GM21786 (cell line): Measurements from ENCODE around the gene SLC2A6.

Source experiments
- ATAC-seq: cut with Tn5 transposase; IDR thresholded peaks from one replicate; pipeline ENCODE4 v1.9.1; 2021; ENCODE audit not compliant: unreplicated experiment

Gene SLC2A6

DNA sequence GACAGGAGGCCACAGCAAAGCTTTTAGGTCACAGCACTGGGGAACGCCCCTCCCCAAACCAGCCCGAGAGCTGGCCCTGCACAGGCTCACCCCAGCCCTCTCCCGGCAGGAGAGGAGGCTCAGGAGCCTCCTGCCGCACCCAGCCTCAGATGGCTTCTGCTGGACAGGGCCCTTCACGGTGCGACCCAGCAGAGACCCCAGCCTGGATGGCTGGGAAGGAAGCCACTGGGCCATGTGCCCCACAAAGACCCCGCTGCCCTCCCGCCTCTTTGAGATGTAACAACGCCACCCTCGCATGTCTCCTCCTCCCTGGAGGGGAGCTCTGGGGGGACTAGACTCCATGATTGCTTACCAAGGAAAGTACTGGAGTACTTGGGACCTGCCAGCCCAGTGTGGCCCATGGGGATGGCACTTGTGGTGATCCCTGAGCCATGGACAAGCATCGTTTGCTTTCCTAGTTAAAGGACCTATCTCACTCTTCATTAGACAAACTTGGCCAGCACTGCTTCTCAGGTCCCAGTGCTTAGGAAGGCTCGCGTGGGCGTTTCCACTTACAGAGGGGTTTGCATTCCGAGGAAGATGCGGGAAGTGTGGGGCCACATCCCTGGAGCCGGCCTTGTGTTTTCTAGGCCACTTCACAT lies 36.8 kb upstream of the SLC2A6 start:
- ATAC-seq = no peak

DNA sequence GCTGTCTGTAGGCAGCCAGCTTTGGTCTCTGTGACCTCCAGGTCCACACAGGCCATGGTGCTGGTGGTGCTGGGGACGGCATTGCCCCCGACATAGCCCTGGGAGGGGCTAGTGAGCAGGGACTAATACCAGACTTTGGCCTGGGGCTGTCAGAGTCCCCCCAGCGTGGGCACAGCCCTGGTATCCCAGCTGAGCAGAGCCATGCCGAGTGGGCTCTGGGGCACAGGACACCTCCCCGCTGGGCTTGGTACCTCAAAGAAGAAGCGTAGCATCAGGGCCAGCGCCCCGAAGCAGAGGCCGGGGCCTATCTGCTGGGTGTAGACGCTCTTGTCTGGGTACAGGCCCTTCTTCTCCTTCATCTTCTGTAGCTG lies 36.3 kb upstream of the SLC2A6 start:
- ATAC-seq = no peak

DNA sequence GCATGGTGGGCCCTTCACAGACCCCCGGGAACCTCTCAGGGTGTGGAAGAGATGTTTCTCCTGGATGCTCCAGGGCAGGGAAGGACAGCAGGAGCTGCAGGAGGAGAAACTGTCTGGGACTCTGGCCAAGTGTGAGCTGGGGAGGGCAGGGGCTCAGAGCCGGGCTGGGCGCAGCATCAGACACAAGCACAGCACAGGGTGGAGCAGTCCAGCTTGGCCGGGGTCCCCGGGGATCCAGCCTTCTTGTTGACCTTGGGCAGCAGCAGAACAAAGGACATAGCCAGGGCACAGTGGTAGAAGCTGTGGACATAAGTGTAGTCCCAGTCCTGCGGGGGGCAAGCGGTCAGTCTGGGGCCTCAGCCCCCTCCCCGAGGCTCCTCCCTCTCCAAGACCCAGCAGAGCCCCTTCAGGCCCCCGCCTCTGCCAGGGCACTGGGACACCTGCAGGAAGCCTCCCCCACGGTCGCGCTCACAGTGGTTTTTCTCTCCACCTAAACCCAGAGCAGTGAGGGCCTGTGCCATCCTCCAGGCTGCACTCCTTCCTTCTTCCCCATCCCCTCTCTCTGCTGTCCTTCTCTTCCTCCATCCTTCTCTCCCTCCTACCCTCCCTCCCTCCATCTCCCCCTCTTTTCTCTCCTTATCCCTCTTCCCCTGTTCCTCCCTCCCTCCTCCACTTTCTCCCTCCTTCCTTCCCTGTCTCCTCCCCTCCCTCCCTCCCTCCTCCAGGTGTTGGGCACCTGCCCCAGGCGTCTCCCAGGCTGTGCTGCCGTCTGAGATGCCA lies 35.8 kb upstream of the SLC2A6 start:
- ATAC-seq = no peak

GRCh38 chr9:133513214-133514100 lies 34.6 kb upstream of the SLC2A6 start:
- no peak for ATAC-seq

DNA sequence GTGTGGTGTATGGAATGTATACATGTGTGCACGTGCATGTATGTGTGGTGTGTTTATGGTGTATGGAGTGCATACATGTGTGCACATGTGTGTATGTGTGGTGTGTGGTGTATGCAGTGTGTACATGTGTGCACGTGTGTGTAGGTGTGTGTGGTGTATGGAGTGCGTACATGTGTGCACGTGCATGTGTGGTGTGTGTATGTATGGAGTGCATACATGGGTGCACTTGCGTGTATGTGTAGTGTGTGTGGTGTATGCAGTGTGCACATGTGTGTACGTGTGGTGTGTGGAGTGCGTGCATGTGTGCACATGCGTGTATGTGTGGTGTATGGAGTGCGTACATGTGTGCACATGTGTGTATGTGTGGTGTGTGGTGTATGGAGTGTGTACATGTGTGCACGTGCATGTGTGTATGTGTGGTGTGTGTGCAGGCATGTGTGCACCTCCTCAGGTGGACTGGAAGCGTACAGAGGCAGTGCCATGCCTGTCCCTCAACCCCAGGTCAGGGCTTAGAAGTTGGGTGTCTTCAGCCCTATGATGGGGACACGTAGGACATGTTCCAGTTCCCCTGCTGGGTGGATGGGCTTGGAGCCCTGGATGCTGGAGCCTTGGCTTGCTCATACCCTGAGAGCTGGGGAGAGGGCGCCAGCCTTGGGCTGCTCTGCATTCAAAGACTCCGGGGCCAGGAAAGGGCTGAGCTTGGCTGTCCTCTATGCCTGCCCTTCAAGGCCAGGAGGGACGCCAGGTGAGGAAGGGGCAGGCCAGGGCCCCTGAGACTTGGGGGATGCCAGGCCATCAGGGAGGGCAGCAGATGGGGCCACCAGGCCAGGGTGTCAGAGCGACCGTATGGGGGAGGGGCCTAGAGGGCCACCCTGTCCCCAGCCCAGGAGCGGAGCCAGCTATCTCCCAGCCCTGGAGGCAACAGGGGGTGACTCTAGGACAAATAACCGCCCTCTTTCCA lies 33.6 kb upstream of the SLC2A6 start:
- no peak for ATAC-seq

DNA sequence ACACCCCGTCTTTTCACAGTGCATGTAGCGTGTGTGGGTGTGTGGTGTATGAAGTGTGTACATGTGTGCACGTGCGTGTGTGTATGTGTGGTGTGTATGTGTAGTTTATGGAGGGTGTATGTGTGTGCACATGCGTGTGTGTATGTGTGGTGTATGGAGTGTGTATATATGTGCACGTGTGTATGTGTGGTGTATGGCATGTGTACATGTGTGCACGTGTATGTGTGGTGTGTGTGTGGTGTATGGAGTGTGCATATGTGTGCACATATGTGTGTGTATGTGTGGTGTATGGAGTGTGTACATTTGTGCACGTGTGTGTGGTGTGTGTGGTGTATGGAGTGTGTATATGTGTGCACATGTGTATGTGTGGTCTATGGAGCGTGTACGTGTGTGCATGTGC lies 32.7 kb upstream of the SLC2A6 start:
- ATAC-seq = no peak

DNA sequence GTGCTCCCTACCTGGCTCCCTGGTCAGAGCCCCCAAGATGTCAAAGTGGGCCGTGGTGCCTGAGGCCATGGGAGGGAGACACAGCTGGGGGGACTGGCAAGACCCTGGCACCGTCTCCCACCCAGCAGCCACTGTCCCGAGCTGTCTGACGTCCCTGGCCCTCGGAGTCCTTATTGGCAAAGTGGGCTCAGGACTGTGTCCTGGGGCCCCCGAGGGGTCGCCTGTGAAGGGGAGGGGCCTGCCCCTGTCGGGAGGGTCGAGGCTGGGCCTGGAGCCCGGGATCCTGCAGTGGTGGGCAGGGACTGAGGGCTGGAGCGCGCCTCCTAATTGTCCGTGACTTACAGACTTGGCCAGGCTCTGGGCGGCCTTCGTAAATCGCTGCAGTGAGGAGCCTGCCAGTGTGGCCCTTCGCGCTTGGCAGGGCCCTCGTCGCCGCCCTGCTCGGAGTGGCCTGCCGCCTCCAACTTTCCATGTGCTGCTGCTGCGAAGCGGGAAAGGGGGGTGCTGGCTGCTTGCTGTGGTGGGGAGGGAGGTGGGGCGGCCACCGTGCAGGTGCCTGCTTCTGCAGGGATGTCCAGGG lies 32.1 kb upstream of the SLC2A6 start:
- ATAC-seq = no peak

GRCh38 chr9:133509179-133510083 lies 30.5 kb upstream of the SLC2A6 start:
- no peak for ATAC-seq

DNA sequence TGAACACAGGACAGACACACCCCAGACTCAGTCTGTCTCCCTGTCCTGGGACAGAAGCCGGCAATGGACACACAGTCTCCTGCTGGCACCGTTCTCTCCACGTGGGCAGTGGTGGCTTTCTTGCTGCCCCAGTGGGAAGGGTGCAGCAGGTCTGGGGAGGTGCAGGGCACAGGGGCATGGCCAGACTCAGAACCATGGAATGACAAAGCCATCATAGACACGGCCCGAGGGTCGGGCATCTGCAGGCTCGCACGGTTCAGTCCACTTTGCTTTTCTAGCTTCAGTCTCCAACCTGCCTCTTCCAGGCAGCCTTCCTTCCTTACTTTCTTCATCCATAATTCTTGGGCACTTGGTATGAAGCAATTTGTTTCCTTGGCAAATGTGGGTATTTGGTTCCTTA lies 29.1 kb upstream of the SLC2A6 start:
- no peak for ATAC-seq

DNA sequence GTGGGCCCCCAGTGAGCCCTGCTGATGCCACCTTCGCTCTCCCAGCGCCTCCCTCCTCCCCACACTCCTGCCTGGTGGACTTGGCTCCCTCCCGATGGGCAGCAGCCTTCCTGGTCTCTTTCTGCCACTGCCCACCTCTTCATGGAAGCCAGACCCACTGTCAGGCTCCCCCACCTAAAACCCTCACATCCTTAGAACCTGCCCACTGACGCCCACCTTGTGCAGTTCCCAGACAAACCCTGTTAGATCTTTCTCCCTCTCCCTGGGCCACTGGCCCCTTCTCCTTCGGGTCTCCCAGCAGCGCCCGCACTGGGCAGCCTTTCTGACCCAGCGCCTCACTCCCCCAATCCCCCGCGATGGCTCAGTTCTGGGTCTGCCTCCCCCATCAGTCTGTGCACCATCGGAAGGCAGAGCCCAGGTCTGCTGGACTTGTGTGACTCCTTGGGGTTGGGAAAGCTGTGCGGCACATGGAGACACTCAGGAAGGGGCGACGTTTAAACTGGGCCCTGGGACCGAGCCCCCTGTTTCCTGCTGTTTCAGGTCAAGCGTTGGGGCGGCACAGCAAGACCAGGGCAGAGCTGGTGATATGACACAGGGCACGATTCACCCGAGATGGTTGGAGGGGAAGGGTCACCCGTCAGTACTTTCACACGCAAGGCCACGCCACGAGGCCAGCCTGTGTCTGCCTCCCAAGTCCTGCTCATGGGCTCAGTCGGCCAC lies 28.5 kb upstream of the SLC2A6 start:
- no peak for ATAC-seq

- no peak for ATAC-seq
These were observed 27.7 kb upstream of the SLC2A6 start for GRCh38 chr9:133506653-133507038.

- ATAC-seq = no peak
These were observed 27.2 kb upstream of the SLC2A6 start for GRCh38 chr9:133505901-133506652.

DNA sequence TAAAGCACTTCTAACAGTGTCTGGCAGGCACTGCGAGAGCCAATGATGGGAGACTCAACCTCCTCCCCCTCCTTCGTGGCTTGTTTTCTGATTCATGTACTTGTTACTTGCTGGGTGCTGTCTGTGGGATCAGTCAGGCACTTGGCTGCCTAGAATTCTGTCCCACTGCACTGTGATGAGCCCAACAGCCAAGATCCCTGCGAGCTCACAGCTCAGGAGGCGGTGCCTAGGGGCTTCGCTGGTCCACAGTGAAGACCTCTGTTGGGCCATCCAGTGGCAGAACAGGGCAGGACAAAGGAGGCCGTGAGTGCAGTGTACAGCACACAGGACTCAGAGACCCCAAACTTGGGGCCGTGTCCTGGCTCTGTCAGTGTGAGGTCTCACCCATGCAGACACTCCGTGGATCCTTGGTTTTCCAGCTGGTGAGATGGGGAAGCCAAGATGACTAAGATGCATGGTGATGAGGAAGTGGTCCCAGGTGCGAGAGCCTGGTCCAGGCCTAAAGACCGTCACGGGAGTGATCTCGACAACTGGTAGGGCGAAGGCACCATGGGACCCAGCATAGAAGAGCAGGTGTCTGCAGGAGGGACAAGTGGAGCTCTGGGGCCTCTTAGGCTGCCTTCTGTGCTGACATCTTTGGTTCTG lies 26.4 kb upstream of the SLC2A6 start:
- no peak for ATAC-seq

- ATAC-seq = no peak
These were observed 23.2 kb upstream of the SLC2A6 start for GRCh38 chr9:133502112-133502511.

DNA sequence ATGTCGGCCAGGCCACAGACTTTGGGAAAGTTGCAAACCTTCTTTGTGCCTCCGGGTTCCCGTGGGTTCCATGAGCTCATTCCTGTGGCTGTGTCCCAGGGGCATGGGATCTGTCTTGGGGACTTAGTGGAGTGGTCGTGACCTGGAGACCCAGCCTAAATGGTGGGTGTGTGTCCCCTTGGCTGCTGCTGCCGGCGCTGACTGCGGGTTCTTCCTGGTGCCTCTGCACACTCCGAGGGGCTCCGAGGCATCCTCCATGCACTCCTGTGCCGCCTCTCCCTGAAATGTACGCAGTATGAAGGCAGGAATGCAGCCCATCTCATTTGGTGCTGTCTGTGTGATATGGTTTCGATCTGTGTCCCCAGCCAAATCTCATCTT lies 21.0 kb upstream of the SLC2A6 start:
- no peak for ATAC-seq

GRCh38 chr9:133499132-133499891 lies 20.4 kb upstream of the SLC2A6 start:
- no peak for ATAC-seq
